GM18873 (cell line): Measurements from ENCODE around the gene BPIFB6.
"Not testable (repeated sequence)": the region's sequence is repeated elsewhere in the genome, so short reads cannot be mapped to it uniquely, and the experiment has no call there.

Experiments used
- ATAC-seq: cut with Tn5 transposase; IDR thresholded peaks from one replicate; pipeline ENCODE4 v1.9.1; 2021; ENCODE audit warnings: mild to moderate bottlenecking, moderate library complexity, moderate number of reproducible peaks; ENCODE audit not compliant: unreplicated experiment, low FRiP score

Gene BPIFB6

DNA sequence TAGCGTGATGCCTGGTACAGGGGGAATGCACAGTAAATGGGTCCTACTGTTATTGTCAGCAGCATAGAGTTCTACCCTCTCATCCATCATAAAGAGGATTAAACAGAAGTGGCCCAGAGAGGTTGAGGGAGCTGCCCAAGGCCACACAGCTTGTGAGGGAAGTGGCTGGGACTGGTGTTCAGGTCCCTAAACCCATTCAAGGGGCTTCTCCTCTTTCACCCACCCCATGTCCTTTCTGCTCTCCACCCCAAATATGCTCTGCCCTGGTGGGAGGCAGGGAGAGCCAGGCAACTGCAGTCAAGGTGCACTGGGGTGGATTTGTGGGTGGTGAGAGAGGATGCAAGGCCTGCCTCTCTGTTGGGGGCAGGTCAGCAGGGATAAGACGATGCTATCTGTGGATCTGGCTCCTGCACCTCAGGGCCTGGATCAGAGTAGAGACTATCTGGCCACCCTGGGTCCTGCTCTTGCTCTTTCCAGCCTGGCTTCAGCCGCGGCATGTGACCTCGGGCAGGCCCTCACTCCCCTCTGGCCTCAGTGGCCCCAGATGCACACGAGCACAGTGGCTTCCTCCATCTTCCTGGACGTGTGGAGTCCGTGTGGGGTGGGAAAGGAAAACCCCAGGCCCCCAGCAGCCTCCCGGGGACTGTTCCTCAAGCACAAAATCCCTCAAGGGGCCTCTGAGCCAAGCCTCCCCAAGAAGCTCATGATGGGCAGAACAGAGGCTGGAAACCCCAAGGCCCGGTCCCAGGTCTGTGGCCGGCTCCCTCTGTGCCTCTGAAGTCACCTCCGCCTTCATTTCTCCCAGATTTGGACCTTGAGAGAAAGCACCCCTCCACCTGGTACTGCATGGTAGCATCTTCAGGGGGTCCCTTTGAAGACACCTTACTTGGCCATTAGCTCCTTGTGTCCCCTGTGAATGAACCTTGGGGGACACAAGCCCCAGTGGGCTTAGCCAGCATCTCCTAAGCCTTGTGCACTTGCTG is 3.4 kb upstream of the BPIFB6 start:
- ATAC-seq: no peak

DNA sequence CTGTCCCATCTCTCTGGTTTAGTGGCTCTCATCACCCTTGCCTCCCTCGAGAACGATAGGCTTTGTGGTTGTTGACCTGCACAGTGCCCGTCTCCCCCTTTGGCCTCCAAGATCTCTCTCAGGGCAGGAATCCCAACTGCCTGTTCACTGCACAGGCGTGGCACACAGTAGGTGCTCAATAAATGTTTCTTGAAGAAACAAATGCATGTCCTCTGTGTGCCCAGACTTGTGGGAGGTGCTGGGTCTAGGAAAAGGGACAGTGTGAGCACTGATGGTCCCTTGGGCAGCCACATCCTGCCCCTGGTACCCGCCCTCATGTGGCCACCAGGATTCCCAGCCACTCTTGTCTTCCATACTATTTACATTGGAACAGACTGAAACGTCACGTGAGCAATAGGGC is 2.6 kb upstream of the BPIFB6 start:
- no peak for ATAC-seq

DNA sequence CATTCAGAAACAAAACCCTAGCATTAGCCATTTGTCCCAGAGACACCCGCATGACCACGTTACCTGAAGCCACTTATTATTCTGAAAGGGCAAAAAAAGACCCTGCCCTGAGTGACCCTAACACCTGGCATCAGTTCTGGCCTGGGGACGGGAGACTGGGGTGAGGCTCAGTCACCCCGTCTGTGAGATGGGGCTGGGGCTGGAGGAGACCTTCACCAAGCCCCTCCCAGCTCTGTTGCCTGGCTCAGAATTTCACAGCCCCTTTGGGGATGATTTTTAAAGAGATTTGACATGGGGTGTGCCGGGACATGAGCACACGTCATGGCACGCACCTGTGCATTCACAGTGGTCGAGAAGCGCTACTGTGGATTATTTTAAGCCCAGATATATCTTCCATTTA is 1.4 kb upstream of the BPIFB6 start:
- ATAC-seq: no peak

DNA sequence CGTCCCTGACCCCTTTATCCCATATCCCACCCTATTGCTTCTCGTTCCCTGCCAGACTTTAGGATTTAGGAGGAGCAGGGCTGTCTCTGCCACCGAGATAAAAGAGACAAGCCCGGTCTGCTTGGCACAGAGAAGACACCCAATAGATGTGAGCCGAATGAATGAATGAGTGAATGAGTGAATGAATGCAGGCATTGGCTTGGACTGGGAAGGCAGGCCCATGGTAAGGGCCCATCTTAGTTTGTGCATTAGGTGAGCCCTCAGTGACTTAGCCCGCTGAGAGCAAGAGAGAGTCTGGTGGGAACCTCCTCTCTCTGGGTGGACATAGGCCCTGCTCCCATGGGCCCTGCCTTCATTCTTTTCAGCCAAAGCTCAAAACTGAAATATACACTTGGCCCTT is 879 bp upstream of the BPIFB6 start:
- ATAC-seq: no peak

DNA sequence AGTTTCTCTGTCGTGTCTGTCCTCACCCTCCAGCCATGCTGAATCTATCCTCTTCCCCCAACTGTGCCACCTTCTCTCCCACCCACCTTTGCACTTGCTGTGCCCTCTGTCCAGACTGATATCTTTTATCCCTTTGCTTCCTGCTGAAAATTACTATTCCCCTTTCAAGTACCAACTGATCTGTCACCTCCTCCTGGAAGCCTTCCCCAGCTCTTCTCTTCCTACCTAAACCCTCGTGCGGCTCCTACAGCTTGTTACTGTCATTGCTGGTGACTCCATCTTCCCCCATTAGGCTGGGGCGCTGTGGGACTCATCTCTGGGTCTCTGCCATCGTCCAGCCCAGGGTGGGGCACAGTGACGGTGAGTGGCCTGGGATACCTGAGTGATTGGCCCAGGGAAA is 1.1 kb downstream of the BPIFB6 start:
- no peak for ATAC-seq

DNA sequence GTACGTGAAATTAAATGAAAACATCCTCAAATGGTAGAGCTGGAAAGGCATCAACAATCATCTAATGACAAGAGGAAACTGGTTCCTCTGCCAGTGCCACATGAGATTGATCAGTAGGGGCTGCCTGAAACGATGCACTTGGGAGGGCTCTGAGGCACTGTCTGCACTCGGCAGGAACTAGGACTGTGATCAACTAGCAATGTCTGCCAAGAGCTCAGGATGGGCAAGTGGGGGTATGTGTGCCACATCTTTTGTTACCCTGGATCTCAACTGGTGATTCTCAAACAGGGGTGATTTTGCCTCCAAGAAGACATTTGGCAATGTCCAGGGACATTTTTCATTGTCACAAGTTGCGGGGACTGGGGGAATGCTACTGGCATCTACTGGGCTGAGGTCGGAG is 1.9 kb downstream of the BPIFB6 start:
- ATAC-seq: no peak

DNA sequence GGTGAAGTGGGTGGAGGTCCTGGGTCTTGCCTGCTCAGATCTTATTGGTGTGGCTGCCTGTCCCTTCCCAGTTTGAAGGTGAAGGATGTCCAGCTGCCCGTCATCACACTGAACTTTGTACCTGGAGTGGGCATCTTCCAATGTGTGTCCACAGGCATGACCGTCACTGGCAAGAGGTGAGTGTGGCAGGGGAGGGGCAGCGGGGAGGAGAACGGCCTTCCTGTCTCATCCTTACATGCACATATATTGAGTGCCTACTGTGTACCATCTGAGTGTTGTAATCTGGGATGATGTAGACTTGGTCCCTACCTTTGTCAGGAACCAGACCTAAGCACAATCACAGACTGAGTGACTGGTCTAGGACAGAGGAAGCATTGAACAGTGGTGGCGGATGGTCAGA is 2.7 kb downstream of the BPIFB6 start:
- ATAC-seq: no peak

DNA sequence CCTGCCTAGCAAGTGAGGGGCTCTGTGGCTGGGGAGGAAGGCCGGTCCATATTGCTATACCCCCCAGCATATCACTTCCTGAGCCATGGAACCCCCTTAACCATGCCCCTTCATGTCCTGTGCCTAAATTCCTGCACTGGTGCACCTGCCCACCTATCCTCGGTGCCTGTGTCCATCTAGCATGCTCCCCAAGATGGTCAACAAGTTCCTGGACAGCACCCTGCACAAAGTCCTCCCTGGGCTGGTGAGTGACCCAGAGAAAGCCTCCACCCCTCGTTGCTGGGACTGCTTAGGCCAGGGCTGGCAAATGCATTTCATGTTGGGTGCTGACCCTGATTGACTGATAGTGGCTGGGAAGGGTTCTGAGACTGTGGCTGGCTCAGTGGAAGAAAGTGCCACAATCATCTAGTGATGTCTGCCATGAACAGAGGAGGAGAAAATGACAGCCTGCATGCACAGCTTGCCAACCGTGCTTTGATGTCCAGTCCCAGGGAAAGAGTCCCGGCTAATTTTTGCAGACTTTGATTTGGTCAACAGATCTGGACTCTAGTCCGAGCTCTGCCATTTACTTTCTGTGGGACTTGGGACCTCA is 3.5 kb downstream of the BPIFB6 start:
- no peak for ATAC-seq

DNA sequence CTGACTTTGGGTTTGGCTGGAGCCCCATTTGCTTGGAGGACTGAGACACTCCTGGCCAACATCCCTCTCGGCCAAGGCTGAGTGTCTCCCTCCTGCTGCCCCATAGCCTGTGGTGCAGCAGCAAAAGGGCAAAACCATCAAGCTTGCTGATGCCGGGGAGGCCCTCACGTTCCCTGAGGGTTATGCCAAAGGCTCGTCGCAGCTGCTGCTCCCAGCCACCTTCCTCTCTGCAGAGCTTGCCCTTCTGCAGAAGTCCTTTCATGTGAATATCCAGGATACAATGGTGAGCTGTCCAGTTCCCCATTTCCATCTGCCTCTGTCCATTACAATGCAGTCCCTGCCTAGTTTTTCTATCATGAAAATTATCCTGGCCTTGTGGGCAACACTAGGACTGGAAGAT is 6.0 kb downstream of the BPIFB6 start:
- no peak for ATAC-seq

DNA sequence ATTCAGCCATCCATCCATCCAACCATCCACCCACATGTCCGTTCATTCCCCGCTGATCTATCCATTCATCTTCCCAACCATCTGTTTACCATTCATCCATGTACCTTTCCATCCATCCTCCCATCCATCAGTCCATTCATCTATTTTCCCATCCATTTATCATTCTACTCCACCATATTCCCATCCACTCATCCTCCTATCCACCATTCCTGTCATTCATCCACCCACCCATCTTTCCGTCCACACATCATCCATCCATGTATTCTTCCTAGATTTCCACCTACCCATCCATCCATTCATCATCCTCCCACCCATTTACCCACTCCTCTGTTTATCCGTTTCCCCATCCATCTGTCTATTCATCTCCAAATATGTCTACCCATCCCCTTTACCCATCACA is 6.8 kb downstream of the BPIFB6 start:
- ATAC-seq: no peak

DNA sequence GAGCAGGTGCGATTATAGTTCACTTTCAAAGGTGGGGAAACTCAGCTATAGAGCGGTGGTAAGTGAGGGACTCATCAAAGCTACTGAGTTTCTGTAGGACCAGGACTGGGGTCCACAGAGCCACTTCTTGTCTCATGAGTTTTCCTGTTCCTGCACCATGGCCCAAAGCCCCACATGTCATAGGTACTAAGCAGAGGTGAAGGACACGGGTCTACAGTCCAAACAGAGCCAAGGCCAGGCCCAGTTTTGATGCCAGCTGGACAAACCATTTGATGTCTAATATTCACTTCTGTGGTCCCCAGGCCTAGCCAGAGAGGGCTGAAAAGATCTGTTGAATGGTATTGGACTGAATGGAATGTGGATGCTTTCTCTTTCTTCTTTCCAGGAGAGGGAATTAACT is 11.0 kb downstream of the BPIFB6 start:
- no peak for ATAC-seq

DNA sequence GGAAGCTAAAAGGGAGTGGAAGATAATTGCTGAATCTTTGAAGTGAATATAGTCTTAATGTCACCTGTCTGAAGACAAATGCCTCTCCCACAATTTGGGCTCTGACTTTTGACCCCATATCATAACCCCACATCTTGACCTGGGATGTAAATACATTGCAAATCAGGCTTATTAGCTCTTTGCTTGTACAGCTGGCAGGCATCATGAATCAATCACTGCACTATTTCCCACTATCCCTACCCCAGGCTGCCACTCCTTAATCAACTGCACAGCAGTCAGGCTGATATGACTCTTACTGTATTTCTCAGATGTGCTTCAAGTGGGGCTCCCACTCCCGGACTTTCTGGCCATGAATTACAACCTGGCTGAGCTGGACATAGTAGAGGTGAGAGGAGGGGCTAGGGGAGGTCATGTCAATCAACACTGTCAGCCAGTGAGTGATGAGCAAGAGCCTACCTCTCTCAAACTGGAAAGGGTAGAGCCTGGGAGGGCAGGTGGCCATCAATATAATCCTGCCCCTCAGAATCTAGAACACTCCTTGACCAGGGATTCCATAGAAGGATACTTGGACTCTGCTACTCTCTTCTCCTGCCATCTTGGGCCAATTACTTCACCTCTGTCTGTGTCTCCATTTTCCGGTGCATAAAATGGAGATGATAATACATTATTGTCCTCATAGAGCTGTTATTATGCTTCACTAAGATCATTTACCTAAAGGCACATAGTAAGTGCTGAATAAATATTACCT is 11.7 kb downstream of the BPIFB6 start:
- no peak for ATAC-seq

DNA sequence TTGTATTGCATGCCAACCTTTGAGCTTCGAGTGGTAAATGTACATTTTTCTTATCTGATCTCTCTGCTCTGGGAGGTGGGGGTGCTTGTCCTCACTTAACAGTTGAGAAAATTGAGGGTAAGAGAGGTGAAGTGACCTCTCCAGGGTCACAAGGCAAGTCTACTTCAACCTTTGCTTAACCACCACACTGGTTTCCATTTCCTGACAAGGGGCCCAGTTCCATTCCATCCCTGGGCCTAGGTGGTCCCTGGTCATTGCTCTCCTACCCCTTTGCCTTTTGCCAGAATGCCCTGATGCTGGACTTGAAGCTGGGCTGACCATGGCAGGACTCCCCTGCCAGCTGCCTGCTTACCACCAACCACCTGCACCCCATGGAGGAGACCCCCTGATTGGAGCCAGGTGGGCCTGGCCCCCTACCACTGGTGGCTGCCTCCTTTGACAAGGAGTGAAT is 12.3 kb downstream of the BPIFB6 start:
- no peak for ATAC-seq

DNA sequence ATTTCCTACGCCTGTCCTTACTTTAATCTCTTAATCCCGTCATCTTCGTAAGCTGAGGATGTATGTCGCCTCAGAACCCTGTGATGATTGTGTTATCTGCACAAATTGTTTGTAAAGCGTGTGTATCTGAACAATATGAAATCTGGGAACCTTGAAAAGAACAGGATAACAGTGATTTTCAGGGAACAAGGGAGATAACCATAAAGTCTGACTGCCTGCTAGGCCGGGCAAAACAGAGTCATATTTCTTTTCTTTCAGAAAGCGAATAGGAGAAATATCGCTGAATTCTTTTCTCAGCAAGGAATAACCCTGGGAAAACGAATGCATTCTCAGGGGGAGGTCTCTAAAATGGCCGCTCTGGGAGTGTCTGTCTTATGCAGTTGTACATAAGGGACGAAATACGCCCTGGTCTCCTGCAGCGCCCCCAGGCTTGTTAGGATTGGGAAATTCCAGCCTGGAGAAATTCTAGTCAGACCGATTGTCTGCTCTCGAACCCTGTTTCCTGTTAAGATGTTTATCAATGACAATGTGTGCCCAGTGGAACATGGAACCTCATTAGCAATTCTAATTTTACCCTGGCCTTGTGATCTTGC is 13.8 kb downstream of the BPIFB6 start:
- not testable (repeated sequence) for ATAC-seq

DNA sequence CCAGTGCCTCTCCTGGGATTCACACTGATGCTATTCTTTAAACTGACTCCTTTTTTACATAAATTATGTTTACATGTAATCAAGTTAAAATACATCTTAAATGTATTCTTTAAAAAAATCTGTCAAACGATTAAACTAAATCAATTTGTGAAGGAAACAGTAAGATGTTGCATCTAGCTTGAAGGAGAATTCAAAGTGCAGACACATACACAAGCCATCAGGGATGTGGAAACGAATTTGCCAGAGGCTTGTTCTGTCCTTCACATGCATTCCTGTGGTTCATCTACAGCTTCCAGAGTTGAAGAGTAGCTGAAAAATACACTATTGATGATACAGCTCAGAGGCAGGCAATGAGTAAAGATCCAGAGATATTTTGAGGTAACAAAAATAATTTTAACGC is 15.0 kb downstream of the BPIFB6 start:
- no peak for ATAC-seq

DNA sequence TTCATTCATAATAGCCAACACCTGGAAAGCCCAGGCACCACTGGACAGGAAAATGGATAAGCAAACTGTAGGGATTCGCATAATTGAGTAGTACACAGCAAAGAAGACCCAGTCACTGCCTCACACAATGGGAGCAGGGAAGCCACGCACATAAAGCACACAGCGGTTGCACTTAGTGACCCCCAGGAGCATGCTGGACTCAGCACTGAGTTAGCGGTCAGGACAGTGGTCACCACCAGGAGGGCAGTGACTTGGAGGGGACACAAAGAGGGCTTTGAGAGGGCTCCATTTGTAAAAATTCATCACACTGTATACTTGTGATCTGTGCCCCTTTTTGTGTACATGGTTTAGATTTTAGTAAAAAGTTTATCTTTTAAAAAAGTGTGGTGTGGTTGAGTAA is 19.9 kb downstream of the BPIFB6 start:
- no peak for ATAC-seq

DNA sequence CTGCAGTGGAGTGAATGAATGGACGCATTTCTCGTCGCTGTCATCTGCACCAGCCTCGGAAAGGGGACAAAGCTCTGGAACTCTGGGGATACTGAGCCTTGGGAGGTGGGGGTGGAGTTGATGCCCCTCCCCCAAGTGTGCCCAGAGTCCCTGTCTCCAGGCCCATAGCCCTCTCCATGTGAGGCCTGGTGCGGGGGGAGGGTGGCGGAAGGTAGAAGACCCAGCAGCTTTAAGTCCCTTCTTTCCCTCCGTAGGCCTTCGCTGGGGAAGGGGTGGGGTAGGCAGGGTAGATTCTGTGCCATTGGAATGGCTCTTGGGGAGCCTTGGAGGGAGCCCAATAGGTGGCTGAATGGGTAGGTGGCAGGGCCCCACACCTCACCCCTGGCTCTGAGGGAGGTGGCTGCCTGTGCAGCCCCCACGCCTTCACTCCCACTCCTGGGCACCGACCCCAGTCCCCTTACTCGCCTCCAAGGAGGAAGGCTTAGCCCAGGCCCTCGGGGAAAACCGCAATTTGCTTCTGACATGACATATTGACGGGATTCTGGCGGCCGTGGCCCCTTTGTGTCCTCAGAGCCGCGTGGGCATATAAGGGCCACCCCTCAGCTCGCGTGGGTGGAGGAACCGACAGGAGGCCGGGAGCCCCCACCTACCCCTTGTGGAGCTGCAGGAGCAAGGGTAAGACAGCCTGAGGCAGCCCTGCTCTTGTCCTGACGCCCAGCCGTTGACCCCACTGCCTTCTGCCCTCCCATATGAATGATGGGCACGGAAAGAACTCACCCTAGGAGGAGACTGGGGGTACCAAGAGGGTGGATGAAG is 22.1 kb downstream of the BPIFB6 start, which contains the start of gene BPIFB3:
Gene BPIFB3, plus strand, starts transcription at position 613 of the 816 bp plus-strand sequence. CDS start 1,533 bp downstream, outside the sequence.
- no peak for ATAC-seq

DNA sequence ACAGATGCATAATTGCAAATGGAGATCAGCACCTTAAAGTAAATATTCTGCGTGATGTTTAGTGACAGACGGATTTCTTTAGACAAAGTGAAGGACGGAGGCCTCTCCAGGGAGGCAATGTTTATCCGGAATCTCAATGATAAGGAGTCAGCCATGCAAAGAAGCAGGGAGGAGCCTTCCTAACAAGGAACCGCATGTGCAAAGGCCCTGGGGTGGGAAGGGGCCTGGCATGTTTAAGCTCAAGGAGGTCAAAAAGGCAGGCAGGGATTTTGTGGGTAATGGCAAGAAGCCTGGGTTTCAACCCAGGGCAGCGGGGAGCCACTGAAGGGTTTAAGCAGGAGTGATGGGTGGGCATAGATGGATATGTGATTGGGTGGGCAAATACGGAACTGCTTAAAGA is 22.9 kb downstream of the BPIFB6 start:
- ATAC-seq: no peak

DNA sequence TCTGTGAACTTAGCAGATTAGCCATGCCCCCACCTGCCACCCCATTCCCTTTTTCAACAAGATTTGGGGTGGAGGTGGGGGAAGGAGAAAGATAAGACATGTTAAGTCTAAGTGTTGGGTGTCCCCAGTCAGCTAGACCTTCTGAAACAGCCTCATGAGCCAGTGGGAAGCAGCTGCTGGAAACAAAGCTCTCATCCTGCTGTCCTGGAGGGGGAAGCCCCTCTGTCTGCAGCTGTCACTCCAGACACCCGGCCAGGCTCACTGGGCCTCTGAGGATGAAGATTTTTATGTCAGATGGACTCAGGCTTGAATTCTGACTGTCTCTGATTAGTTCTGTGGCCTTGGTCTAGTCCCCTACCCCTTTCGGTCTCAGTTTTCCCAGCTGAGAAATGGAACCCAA is 23.3 kb downstream of the BPIFB6 start:
- no peak for ATAC-seq

DNA sequence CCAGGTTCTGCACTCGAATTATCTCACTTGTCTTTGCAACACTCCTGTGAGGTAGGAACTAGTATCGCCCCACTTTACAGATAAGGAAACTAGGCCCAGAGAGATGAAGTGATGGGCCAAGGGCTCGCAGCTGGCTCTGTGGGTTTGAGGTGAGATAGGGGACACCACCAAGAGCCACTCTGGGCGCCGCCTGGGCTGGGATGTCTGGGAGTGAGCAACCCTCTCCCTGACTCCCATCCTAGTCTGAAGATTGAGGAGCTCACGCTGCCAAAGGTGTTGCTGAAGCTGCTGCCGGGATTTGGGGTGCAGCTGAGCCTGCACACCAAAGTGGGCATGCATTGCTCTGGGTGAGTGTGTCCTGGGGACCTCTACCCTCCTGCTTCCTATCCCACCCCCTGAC is 27.7 kb downstream of the BPIFB6 start:
- no peak for ATAC-seq
